ENCODE measurements around the gene FBXO2.

DNA sequence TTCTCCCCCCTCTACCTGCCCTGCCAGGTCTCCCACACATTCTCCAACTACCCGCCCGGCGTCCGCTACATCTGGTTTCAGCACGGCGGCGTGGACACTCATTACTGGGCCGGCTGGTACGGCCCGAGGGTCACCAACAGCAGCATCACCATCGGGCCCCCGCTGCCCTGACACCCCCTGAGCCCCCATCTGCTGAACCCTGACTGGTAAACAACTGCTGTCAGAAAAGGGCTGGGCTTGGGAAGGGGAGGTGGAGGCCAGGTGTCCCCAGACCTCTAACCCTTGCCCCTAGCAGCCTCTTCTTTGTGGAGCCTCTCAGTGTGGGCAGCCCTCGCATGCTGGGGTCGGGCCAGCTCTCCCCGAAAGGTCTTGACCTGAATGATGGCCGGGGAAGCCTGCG lies 6.9 kb upstream of the FBXO2 start:
- TF ChIP-seq, protein P1, sequence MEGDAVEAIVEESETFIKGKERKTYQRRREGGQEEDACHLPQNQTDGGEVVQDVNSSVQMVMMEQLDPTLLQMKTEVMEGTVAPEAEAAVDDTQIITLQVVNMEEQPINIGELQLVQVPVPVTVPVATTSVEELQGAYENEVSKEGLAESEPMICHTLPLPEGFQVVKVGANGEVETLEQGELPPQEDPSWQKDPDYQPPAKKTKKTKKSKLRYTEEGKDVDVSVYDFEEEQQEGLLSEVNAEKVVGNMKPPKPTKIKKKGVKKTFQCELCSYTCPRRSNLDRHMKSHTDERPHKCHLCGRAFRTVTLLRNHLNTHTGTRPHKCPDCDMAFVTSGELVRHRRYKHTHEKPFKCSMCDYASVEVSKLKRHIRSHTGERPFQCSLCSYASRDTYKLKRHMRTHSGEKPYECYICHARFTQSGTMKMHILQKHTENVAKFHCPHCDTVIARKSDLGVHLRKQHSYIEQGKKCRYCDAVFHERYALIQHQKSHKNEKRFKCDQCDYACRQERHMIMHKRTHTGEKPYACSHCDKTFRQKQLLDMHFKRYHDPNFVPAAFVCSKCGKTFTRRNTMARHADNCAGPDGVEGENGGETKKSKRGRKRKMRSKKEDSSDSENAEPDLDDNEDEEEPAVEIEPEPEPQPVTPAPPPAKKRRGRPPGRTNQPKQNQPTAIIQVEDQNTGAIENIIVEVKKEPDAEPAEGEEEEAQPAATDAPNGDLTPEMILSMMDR (optimal IDR thresholded peaks at IDR 0.05 in 1 of 3, IDR thresholded peaks at IDR 0.05 in 1 of 3, conservative IDR thresholded peaks at IDR 0.05 in 1 of 3; ENCODE audit: extremely low read depth in 1 of 3, insufficient read depth in 2 of 3, low read length in 3 of 3), result no peak
- no peak for TF ChIP-seq EZH2 (IDR thresholded peaks at IDR 0.05; ENCODE audit: low read length)

Measured in keratinocyte (primary cell).